Spleen (tissue), 11 donors: ENCODE measurements around the gene ZNF514. TPM values are rescaled to one million over a fixed set of nuclear protein-coding genes. Genes with fewer than 3 reads are reported as not detected.

Experiments used
- DNase-seq: peaks from one replicate; pipeline ENCODE4 v3.0.0-alpha.2; 2020
- H3K27ac ChIP-seq, 8 donors: fragments of 200-600 bp; sonication (generic) in 7 of 8; 1 replicate in 4 of 8; 2 replicates in 4 of 8; pipeline versions ENCODE4 v1.5.0 to v1.8.0; 2016 to 2021; ENCODE audit warnings: inconsistent platforms in 4 of 8, mild to moderate bottlenecking in 4 of 8, moderate library complexity in 1 of 8
- H3K27me3 ChIP-seq, 7 donors: fragments of 200-600 bp; sonication (generic) in 6 of 7; replicated peaks in 1 of 7; 1 replicate in 4 of 7; 2 replicates in 3 of 7; pipeline versions ENCODE4 v1.5.0 to v1.8.0; 2016 to 2021; ENCODE audit warnings: inconsistent platforms in 3 of 7, mild to moderate bottlenecking in 1 of 7
- H3K36me3 ChIP-seq, 6 donors: fragments of 200-600 bp; sonication (generic) in 5 of 6; 1 replicate in 4 of 6; 2 replicates in 2 of 6; pipeline versions ENCODE4 v1.5.0 to v1.8.0; 2016 to 2021; ENCODE audit warnings: inconsistent platforms in 2 of 6
- H3K4me1 ChIP-seq, 6 donors: fragments of 200-600 bp; sonication (generic) in 5 of 6; 1 replicate in 3 of 6; 2 replicates in 3 of 6; pipeline versions ENCODE4 v1.5.0 to v1.8.0; 2016 to 2021; ENCODE audit warnings: inconsistent platforms in 3 of 6
- H3K4me3 ChIP-seq, 8 donors: fragments of 200-600 bp; sonication (generic) in 7 of 8; 1 replicate in 4 of 8; 2 replicates in 4 of 8; pipeline versions ENCODE4 v1.5.0 to v1.8.0; 2016 to 2021; ENCODE audit warnings: inconsistent platforms in 4 of 8, mild to moderate bottlenecking in 4 of 8, moderate library complexity in 2 of 8
- H3K9me3 ChIP-seq, 8 donors: fragments of 200-600 bp; sonication (generic) in 7 of 8; 1 replicate in 4 of 8; 2 replicates in 4 of 8; pipeline versions ENCODE4 v1.5.0 to v1.8.0; 2016 to 2021; ENCODE audit warnings: inconsistent platforms in 4 of 8
- CTCF ChIP-seq, 11 experiments: fragments of 200-600 bp in 7 of 11; fragments of 450-650 bp in 4 of 11; sonication (generic) in 4 of 11; IDR thresholded peaks in 8 of 11; conservative IDR thresholded peaks in 3 of 11; 1 replicate in 7 of 11; 2 replicates in 4 of 11; pipeline versions ENCODE4 v1.4.0 to v1.8.0; 2016 to 2021; ENCODE audit warnings: antibody characterized with exemption in 11 of 11, inconsistent platforms in 4 of 11, mild to moderate bottlenecking in 1 of 11
- POLR2A ChIP-seq, 3 donors: fragments of 450-650 bp; IDR thresholded peaks; one replicate each; pipeline ENCODE4 v1.5.1; 2017; ENCODE audit warnings: antibody characterized with exemption in 3 of 3, mild to moderate bottlenecking in 1 of 3
- POLR2AphosphoS5 ChIP-seq, 3 donors: sonication (generic); formaldehyde crosslinking; IDR thresholded peaks; one replicate each; pipeline ENCODE4 v1.5.1; 2017; ENCODE audit warnings: antibody characterized with exemption in 3 of 3
- whole genome bisulfite sequencing, 5 donors: extraction: QIAGEN DNeasy Blood & Tissue Kit in 3 of 5; methylation state at CpG; one replicate each; pipeline versions ENCODE4 v1.1.5 to v1.1.7; 2013 to 2018; 5-methylcytosine and 5-hydroxymethylcytosine counted together
- intact Hi-C: fragments of 100-400 bp; cut with DNase I; formaldehyde crosslinking; loops from one replicate; pipeline ENCODE4 v1.15.0; 2023; ENCODE audit warnings: low total_unique reads
- polyA plus RNA-seq, 3 donors: library from polyadenylated mRNA; stranded (reverse); fragments of 200-250 nt; gene quantifications; one replicate each; pipeline ENCODE4 v1.2.1, GENCODE V29; 2013
- total RNA-seq, 7 donors: library from RNA; depleted of rRNA in 3 of 7; stranded (reverse); fragments of >200 nt in 3 of 7; fragmentation: NEBNext Ultra II Directional in 4 of 7; extraction: Animal tissue kit (Norgen Biotek cat#: 25700) in 4 of 7; gene quantifications; one replicate each; pipeline versions ENCODE4 v1.1.0 to v1.2.1, GENCODE V29; 2016 to 2021
- donor health status: healthy with polysubstance abuse.
- donor health status: DM: no; HTN: no; CAD: no; lungs with moderate emphysema.
- donor health status: DM: no; HTN: no; CAD: no.
- donor health status: Bipolar disorder and iron deficiency.
- donor health status: healthy.
- donor health status: DM: no; HTN: no; CAD: no.
- donor health status: DM: yes; HTN: yes; CAD: no.

Gene ZNF514
- total and polyA plus RNA-seq, 10 donors = 8.3 to 23.1 (median 16.6) TPM

GRCh38 chr2:95174031-95174542, 14.4 kb upstream of the ZNF514 start:
- H3K27me3 ChIP-seq = no peaks in the 10 kb centered on the region
- no peaks in the 10 kb centered on the region for H3K4me1 ChIP-seq
- intact Hi-C loops = no loop called here
- H3K36me3 ChIP-seq = peaks cover 0 to 36% (median 18%) of the 10 kb centered on the region in 6 donors
- H3K9me3 ChIP-seq = peaks cover 0 to 5% (median 0%) of the 10 kb centered on the region in 8 donors
- TF ChIP-seq POLR2A (IDR thresholded peaks at IDR 0.05) (no peak), POLR2AphosphoS5 (IDR thresholded peaks at IDR 0.05) (no peak), CTCF (IDR thresholded peaks at IDR 0.05 in 8 of 11, conservative IDR thresholded peaks at IDR 0.05 in 3 of 11) (no peak)
- H3K4me3 ChIP-seq = no peak overlapping the region
- 83 to 93% (median 88%) methylated on average over 2 of the region's 2 CpGs for WGBS, 5 donors
- H3K27ac ChIP-seq = no peak overlapping the region
- no peak for DNase-seq

GRCh38 chr2:95171902-95172301, 12.3 kb upstream of the ZNF514 start:
- peaks cover 0 to 2% (median under 1%) of the 10 kb centered on the region in 6 donors for H3K4me1 ChIP-seq
- no peak overlapping the region for H3K4me3 ChIP-seq
- intact Hi-C loops = no loop called here
- 75 to 88% (median 81%) methylated on average over 7 of the region's 7 CpGs for WGBS, 5 donors
- no peaks in the 10 kb centered on the region for H3K27me3 ChIP-seq
- no peak overlapping the region for H3K27ac ChIP-seq
- DNase-seq = no peak
- no peak for TF ChIP-seq POLR2AphosphoS5 (IDR thresholded peaks at IDR 0.05)
- TF ChIP-seq POLR2A (IDR thresholded peaks at IDR 0.05) = no peak
- no peak for TF ChIP-seq CTCF (IDR thresholded peaks at IDR 0.05 in 8 of 11, conservative IDR thresholded peaks at IDR 0.05 in 3 of 11)
- H3K36me3 ChIP-seq = peaks cover 0 to 14% (median under 1%) of the 10 kb centered on the region in 6 donors
- peaks cover 0 to 5% (median 0%) of the 10 kb centered on the region in 8 donors for H3K9me3 ChIP-seq

GRCh38 chr2:95166065-95166763, 6.6 kb upstream of the ZNF514 start:
- peak overlapping the region; percentile 86 to 95 (median 92) for H3K27ac ChIP-seq

More at GRCh38 chr2:95166065-95166763, 6.6 kb upstream of the ZNF514 start:
- no peak for TF ChIP-seq POLR2A (IDR thresholded peaks at IDR 0.05)
- TF ChIP-seq CTCF (IDR thresholded peaks at IDR 0.05 in 8 of 11, conservative IDR thresholded peaks at IDR 0.05 in 3 of 11) = no peak
- TF ChIP-seq POLR2AphosphoS5 (IDR thresholded peaks at IDR 0.05) = no peak
- H3K4me3 ChIP-seq = peak overlapping the region; percentile 68 to 92 (median 83)
- 9 to 15% (median 10%) methylated on average over 16 of the region's 16 CpGs for WGBS, 5 donors
- DNase-seq = no peak
- H3K36me3 ChIP-seq = no peaks in the 10 kb centered on the region
- no peaks in the 10 kb centered on the region for H3K9me3 ChIP-seq
- intact Hi-C loops = loop anchor here (5.0 kb wide), 1 partner anchor 44 kb away; the partner anchor contains the start of gene MRPS5
- H3K4me1 ChIP-seq = peaks cover 14 to 30% (median 24%) of the 10 kb centered on the region in 6 donors
- H3K27me3 ChIP-seq = no peaks in the 10 kb centered on the region
